Activated CD8-positive, alpha-beta memory T cell treated with anti-CD3 and anti-CD28 coated beads for 24 hours (primary cell): ENCODE measurements around the gene ZBTB7C.
A peak's percentile ranks its signal among the peaks of the same experiment; 100 is the strongest.

Experiments used
- DNase-seq: peaks from one replicate; pipeline ENCODE4 v3.0.0-alpha.2; 2020

Gene ZBTB7C

DNA sequence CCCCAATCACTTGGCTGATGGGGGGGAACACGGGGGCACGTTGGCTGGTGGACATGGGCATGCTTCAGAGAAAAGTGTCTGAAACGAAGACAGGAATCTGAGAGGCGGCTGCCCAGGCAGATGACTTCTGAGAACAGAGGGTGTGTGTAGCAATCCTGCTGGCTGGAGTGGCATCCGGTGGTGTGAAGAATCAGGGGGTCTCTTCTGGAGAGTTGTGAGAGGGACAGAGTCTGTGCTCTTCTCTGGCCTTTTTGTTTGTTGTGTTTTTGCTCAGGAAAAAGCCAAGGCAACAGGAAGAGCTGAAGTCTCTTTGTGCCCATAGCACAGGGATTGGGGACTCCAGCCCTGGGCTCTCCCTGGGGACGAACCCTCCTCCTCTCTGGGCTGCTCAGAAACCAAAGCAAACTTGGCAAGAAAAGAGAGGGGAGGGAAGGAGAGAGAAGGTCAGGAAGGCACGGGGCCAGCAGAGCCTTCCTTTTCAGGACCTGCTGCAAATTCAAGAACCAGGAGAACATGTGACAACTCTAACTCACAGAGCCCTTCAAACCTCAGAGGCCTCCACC lies 381.7 kb downstream of the ZBTB7C start:
- DNase-seq, result no peak

DNA sequence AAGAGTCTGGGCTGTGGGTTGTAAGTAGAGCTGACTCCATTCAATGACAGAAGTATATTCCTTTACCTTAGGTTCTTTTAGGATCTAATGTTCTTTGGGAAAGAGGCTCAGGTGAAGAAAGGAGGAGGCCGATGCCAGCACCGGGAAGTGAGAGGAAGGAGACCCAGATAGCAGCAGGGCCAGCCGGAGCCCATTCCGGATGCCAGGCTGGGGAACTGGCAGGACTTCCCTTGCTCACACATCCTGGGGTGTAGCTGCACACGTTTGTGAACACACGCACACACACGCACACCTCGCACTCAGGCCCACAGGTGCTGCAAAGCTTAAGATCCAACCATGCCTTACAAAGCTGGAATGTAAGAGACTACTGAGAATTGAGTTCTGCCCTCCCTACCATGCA lies 383.0 kb downstream of the ZBTB7C start:
- DNase-seq, result no peak

DNA sequence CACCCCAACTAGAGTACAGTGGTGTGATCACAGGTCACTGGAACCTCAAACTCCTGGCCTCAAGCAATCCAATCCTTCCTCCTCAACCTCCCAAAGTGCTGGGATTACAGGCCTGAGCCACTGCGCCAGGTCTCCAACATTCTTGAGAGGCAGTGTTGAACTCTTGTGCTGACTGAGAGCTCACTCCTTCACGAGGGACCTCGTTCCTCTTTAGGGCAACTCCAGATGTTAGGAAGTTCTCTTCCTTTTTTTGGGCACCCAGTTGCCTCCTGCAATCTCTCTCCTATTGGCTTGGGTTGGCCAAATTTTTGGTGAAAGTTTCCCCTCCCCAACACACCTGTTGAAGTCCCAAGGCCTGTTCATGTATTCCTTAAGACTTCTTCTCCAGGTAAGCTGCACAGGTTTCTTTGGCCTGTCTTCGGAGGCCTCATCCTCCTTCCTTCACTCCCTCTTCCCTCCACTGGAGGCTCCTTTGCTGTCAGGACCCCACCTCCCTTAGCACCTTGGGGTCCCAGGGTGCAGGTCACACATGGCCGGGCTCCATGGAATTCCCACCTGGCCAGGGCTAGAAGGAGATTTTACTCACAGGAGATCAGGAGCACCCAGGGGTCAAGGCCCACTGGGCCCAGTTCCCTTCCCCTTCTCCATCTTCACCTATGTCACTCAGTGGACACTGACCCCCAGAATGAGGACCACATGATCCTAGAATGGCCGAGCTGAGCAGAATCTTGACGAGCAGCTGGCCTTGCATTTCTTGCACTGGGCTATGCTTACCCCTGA lies 384.1 kb downstream of the ZBTB7C start:
- DNase-seq, result no peak

DNA sequence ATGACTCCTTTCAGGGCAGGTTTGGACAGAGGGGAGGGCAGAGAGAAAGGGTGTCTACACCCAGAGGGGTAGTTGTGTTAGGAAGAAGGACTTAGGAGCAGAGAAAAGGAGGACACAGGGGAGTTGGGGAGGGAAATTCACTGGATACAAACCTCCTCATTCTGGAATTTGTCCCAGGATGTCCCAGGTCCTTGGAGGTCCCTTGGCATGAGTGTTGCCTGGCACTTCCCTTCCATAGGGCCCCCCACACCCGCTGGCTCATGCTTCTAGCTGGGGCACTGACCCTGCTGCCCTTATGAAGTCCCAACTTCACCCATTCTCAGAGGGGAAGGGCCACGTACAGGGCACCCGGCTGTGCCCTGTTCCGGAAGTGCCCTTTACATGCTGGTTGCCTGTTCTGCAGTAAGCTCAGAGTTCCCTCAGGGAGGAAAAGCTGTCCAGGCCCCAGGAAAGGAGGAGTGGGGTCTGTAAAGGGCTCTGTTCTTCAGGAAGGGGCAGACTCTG lies 385.1 kb downstream of the ZBTB7C start:
- DNase-seq, result no peak

DNA sequence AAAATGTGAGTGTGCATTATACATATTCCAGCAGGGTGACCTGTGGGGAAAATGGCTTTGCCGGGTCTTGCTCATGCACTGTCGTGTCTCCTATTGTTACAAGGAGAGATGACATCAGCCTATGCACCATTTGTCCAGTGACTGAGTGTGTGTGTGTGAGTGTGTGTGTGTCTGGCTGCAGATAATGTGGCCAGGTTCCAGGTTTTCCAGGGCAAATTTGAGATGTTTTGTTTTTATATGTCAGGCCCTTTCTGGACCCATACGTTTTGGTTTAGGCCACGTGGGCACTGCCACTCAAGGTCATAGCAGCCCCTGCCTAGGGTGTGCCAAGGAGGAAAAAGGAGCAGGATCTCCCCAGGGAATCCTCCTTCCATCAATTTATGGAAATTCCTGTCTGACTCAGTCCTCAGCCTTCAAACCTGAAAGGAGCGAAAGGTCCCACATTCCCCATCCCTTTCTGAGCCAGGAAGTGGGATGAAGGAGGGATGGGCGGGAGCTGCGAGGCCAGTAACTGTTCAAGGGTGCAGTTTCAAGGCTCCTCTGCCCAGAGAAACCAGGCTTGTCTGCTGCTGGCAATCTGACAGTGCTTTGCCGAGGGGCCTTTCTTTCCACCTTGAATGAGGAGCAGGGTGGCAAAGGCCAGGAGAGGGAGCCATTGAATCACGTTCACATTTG lies 385.7 kb downstream of the ZBTB7C start:
- DNase-seq, result no peak

DNA sequence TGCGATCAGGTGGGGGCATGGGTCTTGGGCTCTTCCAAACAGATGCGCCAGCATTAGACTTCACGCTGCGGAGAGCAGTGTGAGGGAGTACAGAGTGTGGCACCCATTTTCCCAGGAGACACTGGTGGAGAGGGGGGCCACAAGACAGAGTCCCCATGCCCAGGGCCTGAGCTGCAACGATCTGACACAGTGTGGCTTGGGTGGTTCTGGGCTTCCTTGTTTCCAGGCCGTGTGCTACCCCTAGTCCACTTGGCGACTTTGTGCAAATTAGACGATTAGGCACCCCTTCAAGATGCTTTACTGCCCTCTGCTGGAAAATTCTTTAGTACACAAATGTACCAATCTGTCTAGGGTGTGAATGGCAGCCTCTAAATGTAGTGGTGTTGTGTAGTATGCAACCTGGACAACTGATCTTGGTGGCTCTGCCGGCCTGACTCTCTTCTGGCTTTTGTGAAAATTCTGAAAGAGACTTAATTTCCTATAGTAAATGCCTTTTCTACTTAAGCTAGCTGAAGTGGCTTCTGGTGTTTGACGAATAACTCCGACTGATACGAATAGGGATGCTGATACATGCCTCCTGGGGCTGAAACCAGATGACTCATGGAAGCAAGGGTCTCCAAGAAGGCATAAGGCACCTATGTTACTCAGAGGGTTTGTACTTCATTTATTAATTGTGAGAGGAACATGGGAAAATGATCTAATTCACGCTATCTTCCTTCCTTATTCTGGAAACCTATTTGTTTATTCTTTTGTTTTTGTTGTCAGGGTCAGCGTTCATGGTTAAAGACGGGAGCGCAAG lies 386.5 kb downstream of the ZBTB7C start:
- DNase-seq, result peak; percentile 61

DNA sequence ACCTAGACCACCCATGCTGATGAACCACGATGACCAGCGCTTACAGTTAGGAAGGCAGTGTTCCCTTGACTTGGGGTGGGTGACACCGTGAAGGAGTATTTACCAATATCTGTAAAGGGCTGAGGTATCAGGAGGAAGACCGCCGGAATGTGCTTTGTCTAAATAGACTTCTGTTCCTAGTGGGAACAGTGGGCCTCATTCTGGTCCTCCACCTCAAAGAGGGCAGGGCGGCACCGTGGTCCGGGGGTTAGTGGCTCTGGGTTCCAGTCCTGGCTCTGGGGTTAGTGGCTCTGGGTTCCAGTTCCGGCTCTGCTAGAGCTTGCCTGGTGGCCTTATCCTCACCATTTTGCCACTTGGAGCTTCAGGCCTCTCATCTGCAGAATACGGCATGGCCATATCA lies 387.2 kb downstream of the ZBTB7C start:
- DNase-seq, result no peak

DNA sequence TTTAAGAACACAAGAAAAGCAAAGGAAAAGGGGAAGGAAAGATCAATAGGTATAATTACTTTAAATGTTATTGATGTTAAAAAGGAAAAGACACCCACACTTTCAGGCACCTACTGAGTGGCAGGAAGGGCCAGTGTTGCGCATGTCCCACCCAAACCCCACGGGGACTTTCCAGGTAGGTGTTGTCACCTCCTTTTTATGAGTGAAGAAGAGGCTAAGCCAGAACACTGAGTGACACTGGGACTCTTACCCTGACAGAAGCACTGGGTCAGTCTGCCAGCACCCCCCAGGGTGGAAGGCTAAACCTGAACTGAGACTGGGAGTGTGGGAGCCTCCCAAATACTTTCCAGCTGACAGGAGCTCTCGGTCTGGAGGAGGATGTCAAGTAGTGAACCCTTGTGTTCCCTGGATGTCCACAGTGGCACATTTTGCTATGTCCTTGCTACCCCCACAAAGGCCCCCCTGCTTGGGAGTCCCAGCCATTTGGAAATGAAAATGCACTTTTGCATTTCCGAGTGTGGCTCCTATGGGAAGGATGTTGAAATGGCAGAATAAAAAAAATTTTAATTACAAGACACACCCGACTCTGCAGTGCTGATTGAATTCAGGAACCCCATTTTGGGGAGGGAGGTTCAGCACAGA lies 387.8 kb downstream of the ZBTB7C start:
- no peak for DNase-seq

DNA sequence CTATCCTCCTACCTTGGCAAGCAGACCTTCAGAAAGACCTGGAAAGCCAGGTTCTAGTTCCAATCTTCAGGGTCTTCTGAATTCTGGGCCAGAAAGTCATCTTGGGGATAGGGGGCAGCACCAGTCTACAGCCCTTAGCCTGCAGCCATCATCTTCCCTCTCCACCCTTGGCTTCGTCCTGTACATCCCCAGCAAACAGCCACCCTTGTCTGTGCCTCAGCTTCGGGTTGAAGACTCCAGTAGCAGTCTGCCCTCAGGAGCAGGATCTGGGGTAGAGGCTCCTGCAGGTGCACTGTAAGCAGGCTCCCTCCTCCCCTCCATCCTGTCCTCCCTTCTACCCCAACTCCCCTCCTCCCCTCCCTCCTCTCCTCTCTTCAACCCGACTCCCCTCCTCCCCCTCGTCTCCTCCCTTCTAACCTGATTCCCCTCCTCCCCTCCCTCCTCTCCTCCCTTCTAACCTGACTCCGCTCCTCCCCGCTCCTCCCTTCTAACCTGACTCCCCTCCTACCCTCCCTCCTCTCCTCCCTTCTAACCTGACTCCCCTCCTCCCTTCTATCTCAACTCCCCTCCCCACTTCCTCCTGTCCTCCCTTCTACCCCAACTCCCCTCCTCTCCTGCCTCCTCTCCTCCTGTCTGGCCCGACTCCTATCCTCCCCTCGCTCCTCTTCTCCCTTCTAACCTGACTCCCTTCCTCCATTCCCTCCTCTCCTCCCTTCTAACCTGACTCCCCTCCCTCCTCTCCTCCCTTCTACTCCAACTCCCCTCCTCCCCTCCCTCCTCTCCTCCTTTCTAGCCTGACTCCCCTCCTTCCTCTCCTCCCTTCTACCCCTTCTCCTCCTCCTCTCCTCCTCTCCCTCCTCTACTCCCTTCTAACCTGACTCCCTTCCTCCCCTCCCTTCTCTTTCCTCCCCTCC lies 388.6 kb downstream of the ZBTB7C start:
- DNase-seq, result peak; percentile 47

DNA sequence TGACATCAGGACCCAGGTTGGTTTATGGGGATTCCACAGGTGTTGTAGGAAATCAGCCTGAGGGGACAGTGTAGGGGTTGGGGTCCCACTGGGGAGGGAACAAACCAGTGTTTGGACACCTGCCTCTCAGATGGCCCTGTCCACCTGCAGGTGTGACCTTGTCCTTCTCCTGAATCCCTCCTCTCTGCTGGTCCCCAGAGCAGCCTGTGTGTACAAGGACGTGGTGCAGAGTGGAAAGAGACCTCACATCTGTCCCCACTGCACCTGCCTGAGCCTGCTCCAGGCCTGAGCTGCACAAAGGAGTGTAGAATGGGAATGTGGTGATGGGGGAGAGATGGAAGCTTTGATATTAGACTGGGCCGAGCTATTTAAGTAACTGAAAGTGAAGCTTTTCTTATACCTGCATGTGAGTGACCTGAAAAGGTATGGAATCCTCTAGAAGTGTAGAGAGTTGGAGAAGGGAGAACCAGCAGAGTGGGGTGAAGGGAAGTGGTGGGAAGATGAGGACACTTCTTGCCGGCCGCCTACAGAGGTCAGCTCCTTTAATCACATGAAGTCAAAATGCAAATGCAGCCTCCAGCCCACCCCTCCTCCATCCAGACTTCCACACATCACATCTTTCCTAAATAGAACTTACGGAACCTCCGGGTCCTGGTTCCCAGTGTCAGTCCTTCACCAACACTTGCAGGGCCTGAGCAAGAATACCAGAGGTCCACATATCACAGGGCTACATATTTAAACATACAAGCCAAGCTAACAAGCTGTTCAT lies 389.4 kb downstream of the ZBTB7C start:
- peak; percentile 49 for DNase-seq

DNA sequence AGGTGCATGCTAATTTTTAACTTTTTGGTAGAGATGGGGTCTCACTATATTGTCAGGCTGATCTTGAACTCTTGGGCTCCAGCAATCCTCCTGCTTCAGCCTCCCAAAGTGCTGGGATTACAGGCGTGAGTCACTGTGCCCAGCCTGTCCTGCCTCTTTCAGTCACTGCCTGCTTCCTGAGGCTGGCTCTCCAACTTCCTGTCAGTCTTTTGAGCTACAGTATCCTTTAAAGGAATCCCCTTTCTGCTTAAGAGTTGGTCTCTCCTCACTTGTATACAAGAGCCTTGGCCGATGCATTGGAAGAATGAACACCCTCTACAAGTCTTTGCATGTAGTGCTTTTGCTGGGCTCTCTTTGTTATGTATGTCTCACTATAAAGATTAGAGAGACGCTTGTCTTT lies 390.3 kb downstream of the ZBTB7C start:
- peak; percentile 4 for DNase-seq

DNA sequence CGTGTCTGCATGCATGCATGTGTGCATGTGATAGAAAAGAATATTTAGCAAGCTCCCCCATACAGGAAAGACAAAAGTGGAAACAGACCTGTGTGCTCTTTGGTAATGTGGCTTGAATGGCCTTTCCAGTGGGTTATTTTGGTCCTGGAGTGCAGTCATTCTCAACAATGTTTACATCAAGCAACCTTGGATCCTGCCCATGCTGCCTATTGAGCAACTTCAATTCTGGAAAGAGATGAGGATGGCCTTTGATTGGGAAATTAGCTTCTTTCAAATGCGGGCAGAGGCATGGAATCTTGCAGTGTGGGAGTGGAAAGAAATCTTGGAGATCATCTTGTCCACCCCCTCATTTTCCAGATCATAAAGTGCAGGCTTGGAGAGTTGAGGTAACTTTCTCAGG lies 391.5 kb downstream of the ZBTB7C start:
- DNase-seq, result no peak

DNA sequence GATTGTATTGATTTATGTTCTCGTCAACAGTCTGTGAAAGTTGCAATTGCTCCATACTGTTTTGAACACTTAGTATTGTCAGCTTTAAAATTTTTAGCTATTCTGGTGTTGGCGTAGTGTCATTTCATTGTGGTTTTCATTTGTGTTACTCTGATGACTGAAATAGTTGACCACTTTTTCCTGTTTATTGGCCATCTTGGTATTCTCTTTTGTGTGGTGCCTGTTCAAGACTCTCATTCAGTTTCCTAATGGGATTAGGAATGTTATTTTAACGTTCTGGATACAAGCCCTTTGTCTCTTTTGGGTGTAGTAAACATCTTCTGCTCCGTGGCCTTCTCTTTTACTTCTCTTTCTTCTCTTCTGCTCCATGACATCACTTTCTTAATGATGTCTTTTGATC lies 396.0 kb downstream of the ZBTB7C start:
- no peak for DNase-seq

DNA sequence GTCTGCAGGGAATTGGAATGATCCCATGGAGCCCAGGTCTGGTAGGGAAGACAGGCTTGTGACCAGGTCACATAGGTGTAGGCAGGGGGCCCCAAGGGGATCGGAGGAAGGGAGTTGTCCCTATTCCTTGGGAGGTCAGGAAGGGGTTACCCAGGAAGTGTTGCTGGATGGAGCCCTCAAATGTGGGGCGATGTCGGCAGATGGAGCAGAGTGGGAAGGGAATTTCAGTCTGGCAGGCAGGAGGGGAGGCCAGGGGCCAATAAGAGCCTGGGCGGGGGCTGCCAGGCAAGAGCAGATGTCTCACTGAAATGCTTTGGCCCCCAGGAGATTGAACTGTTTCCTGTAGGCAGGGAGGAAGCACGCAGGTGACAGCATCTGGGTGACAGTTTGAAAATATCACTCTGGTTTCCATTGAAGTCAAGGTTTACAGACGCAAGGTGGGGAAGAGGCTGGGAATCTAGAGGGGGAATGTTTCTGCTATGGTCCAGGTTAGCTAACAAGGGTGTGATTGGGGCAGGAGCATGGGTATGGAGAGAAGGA lies 397.2 kb downstream of the ZBTB7C start:
- peak; percentile 35 for DNase-seq

DNA sequence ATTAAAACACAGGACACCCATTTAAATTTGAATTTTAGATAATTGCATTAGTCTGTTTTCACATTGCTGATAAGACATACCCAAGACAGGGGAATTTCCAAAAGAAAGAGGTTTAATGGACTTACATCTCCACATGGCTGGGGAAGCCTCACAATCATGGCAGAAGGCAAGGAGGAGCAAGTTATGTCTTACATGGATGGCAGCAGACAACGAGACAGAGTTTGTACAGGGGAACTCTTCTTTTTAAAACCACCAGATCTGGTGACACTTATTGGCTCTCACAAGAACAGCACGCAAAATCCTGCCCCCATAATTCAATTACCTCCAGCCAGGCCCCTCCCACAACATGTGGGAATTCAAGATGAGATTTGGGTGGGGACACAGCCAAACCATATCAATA lies 398.9 kb downstream of the ZBTB7C start:
- peak; percentile 9 for DNase-seq

DNA sequence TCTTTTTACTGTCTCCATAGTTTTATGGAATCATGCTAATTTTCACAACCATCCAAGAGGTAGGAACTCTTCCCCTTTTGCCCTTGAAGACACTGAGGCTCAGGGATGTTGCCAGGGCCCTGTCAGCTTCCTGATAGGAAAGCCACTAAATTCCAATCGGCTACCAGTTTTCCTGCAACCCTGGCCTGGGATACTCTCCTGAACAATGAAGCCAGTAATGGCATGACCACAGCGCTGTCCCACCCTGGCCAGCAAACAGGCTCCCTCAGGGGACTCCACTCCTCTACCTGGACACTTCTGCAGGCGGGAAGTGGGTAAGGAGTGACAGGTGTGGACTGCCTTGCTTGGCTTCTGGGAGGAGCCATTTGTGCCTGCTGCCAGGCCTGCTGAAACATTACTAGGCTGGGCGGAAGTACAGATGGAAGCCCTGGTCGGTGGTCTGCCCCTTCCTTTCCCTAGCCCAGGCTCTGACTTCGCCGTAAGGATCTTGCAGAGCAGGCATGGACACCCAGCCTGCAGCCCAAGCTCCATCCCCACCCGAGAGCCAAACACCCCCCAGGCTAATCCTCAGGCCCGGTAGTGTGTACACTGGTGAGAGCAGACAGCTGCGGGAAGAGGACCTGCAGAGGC lies 400.0 kb downstream of the ZBTB7C start:
- peak; percentile 43 for DNase-seq

DNA sequence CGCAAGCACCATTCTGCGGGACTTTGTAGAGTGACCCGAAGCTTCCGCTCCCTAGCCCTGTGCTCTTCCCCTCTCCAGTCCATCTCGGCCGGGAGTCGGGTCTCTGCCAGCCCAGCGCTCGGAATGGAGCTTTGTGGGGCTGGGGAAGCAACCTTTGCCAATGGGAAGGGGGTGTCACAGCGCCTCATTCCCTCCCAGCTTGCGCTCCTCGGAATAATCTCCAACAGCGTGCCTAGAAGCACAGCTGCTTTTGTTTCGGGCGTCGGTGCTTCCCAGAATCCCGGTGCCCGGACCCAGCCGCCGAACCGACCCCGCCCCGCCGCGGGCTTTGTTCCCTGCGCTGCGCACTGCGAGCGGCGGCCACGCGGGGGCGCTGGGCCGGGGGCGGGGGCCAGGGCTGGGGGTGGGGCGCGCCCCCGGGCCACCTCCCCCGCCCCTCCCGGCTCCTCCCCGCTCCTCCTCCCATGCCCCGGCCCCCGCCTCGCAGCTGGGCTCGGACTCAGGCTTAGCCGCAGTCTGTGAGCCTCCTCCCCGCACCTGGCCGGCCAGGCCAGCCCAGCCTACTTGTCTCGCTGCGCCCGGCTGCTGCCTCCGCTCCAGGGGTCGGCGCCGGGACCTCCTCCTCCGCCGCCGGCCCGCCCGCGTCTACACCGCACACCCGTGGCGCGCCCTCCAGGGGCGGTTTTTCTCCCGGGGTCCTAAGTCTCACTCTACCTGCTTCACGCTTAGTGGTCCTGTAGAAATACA lies 401.1 kb downstream of the ZBTB7C start:
- peak; percentile 74 for DNase-seq

DNA sequence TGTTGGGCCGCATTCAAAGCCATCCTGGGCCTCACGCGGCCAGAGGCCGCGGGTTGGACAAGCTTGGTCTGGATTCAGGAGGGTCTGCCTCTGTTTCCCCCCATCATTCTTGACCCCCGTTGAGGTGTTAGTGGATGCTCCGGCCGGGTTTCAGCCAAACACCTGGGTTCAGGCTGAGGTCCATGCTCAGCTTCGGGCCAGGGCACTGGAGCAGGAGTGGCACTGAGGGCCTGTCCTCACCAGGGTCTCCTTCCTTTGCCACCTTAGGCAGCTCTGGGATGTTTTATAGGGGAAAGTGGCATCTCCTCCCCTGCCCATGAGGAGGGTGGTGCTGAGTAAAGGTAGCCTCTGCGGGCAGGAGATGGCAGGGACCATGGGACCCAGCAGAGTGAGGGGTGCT lies 401.8 kb downstream of the ZBTB7C start:
- no peak for DNase-seq
